GM19193 (cell line): Measurements from ENCODE around the gene BCLAF1.

ENCODE experiments used
- POLR2A ChIP-seq: IDR thresholded peaks from 4 replicates; pipeline ENCODE4 v1.6.1; 2011; ENCODE audit not compliant: insufficient read depth, insufficient read length; ENCODE audit errors: extremely low read depth

BCLAF1 gene

DNA sequence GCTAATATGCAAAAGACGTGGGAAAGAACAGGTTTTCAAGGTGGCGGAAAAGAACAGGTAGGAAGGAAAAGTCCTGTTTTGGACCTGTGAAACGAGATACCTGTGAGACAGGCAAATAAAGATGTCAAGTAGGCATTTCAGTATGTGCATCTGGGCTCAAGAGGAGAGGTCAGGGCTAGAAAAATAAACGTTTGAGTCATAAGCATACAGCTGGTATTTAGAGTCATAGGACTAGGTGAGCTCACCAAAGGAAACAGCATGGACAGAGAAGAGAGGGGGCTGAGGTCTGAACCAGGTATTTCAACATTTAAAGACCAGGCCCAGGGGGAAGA is 54.4 kb downstream of the BCLAF1 start:
- no peak for TF ChIP-seq POLR2A

DNA sequence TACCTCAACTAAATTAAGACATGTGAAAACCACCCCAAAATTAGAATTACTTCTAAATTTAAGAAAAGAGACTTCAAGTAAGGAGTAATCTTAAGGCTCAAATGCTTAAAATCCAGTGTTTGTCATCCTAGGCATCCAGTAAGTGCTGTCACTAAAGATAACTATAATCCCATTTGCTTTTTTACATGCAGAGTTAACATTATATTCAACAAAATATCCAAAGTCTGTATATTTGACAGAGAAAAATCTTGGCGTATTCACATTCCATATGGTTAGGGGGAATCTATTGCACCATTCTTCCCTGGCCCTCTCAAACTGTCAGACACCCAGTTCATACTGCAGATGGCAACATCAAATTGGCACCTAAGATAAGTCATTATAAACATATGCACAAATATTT is 56.9 kb downstream of the BCLAF1 start:
- TF ChIP-seq POLR2A: no peak

- no peak for TF ChIP-seq POLR2A
Measured at GRCh38 chr6:136230219-136230853, 59.3 kb downstream of the BCLAF1 start.

GRCh38 chr6:136228814-136229213 is 60.8 kb downstream of the BCLAF1 start:
- TF ChIP-seq POLR2A: no peak

DNA sequence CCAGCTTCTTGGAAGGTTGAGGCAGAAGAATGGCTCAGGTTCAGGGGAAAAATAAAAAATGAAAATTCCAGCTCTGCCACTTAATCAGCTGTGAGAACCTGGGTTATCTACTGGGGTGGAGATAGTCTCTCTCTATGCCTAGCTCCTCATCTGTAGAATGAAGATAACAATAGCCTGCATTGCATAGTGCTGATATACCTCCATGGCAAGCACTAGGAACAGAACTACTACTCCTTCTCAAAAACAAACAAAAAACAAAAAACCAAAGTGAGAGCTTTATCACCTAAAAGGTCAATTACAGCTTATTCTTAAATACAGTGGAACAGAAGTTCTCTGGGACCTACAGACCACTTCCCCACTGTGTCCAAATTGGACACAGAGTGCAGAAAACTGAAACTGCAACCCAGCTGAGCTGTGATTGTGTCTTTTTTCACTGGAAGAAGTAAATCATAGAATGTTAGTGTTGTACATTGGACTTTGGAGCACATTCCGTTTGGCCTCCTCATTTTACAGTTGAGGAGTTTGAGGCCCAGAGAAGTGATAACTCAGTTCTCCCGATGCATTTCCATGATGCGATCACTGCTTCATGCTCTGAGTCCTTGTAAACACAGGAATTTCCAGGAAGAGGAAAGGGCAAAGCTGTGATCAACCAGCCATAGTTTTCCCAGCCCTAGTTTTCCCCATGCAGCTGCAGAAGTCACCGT is 62.8 kb downstream of the BCLAF1 start:
- no peak for TF ChIP-seq POLR2A

GRCh38 chr6:136226027-136226673 is 63.5 kb downstream of the BCLAF1 start:
- TF ChIP-seq POLR2A: no peak

DNA sequence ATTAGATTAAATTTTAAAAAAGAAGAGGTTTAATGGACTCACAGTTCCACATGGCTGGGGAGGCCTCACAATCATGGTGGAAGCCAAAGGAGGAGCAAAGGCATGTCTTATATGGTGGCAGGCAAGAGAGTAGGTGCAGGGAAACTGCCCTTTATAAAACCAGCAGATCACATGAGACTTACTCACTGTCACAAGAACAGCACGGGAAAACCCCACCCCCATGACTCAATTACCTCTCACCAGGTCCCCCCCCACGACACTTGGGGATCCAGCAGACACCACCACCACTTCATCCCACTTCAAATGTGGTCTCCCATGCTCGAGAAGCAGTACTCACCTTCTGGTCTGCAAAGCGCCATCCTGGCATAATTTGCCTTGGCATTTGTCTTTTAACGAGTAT is 64.2 kb downstream of the BCLAF1 start:
- TF ChIP-seq POLR2A: no peak

- no peak for TF ChIP-seq POLR2A
Measured at GRCh38 chr6:136216503-136217401, 72.9 kb downstream of the BCLAF1 start.

GRCh38 chr6:136213853-136214252 is 75.8 kb downstream of the BCLAF1 start:
- no peak for TF ChIP-seq POLR2A

- no peak for TF ChIP-seq POLR2A
Measured at GRCh38 chr6:136213012-136213539, 76.6 kb downstream of the BCLAF1 start.

DNA sequence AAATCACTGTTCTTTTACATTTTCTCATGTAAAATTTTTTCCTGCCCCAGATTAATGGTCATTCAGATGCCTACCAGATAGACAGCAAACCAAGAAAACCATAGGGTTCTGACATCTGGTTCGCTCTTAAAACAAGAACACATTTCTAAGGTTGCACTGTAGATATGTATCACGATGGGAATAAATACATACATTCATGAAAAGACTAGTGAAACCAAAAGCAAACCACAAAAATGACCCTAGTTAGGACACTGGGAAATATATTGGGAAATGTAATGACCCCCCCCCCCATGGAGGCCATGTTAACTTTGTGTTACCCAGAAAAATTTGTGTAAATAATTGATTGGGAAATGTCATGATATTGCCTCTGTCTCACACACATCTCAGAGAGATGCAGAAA is 77.0 kb downstream of the BCLAF1 start:
- TF ChIP-seq POLR2A: no peak

- no peak for TF ChIP-seq POLR2A
Measured at GRCh38 chr6:136210398-136211165, 79.1 kb downstream of the BCLAF1 start.

DNA sequence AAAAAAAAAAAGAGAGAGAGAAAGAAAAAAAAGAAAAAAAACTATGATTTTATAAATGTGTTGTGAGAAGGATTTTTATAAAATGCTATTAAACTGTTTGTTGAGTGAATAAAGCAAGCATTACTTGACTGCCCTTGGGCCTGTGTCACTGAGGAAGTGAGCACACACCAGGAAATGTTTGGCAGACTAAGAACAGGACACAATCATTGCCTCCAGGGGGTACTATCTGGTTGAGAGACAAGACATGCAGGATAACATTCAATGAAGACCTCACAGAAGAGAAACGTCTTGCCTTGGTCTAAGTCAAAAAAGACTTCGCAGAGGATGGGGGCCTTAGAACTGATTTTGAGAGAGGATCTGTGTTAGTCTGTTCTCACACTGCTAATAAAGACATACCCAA is 80.2 kb downstream of the BCLAF1 start:
- no peak for TF ChIP-seq POLR2A

DNA sequence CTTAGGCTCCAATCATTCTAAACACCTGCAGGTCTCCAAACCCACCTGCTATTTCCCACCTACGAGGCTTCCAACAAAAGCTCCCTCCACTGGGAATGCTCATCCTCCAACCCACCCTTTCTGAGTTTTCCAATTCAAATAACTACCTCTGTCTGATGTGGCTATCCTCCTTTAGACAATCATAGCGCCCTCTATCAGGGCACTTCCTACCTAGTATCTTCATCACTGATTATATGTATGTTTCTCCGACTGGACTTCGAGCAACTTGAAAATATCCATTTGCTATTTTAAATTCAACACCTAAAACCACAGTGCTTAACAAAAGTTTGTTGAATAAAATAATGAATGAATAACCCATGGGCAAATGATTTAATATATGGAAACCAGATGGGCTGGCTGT is 80.9 kb downstream of the BCLAF1 start:
- no peak for TF ChIP-seq POLR2A
